HEK293 (cell line): ENCODE data around the gene IMMP2L.
A peak's percentile ranks its signal among the peaks of the same experiment; 100 is the strongest.

Source experiments
- KLF16 ChIP-seq: fragments of 450-650 bp; formaldehyde crosslinking; IDR thresholded peaks from 2 replicates; pipeline ENCODE4 v1.5.1; 2017; ENCODE audit warnings: missing biosample characterization, missing genetic modification characterization
- PBX3 ChIP-seq: sonication (generic); formaldehyde crosslinking; IDR thresholded peaks from 2 replicates; pipeline ENCODE4 v1.8.1; 2022; ENCODE audit warnings: mild to moderate bottlenecking, moderate library complexity, missing genetic modification reagents
- SETDB1 ChIP-seq: IDR thresholded peaks from one replicate; pipeline ENCODE4 v1.6.1; 2017; ENCODE audit warnings: mild to moderate bottlenecking, low read length, moderate library complexity, mixed read lengths; ENCODE audit not compliant: insufficient read length
- SP3 ChIP-seq: fragments of 450-650 bp; formaldehyde crosslinking; IDR thresholded peaks from 2 replicates; pipeline ENCODE4 v1.5.1; 2016; ENCODE audit warnings: missing biosample characterization, missing genetic modification characterization
- SP7 ChIP-seq: fragments of 450-650 bp; formaldehyde crosslinking; IDR thresholded peaks from 2 replicates; pipeline ENCODE4 v1.5.1; 2016; ENCODE audit warnings: missing biosample characterization, missing genetic modification characterization
- TSHZ1 ChIP-seq: fragments of 450-650 bp; formaldehyde crosslinking; IDR thresholded peaks from 2 replicates; pipeline ENCODE4 v1.5.1; 2016; ENCODE audit warnings: missing biosample characterization, missing genetic modification characterization, borderline replicate concordance
- WT1 ChIP-seq: fragments of 450-650 bp; formaldehyde crosslinking; IDR thresholded peaks from 2 replicates; pipeline ENCODE4 v1.5.1; 2016; ENCODE audit warnings: missing biosample characterization, missing genetic modification characterization
- ZBTB10 ChIP-seq: fragments of 450-650 bp; formaldehyde crosslinking; IDR thresholded peaks from 2 replicates; pipeline ENCODE4 v1.5.1; 2016; ENCODE audit warnings: missing biosample characterization, missing genetic modification characterization
- ZBTB48 ChIP-seq: fragments of 450-650 bp; formaldehyde crosslinking; IDR thresholded peaks from 2 replicates; pipeline ENCODE4 v1.5.1; 2016; ENCODE audit warnings: missing biosample characterization, missing genetic modification characterization
- ZNF175 ChIP-seq: fragments of 450-650 bp; formaldehyde crosslinking; IDR thresholded peaks from 2 replicates; pipeline ENCODE4 v1.5.1; 2016; ENCODE audit warnings: missing biosample characterization, missing genetic modification characterization
- ZNF19 ChIP-seq: fragments of 450-650 bp; formaldehyde crosslinking; IDR thresholded peaks from 2 replicates; pipeline ENCODE4; 2016; ENCODE audit warnings: missing biosample characterization, missing genetic modification characterization, low read depth
- ZNF202 ChIP-seq: fragments of 450-650 bp; formaldehyde crosslinking; IDR thresholded peaks from 2 replicates; pipeline ENCODE4 v1.5.1; 2016; ENCODE audit warnings: missing biosample characterization, missing genetic modification characterization, borderline replicate concordance
- ZNF280C ChIP-seq: fragments of 450-650 bp; formaldehyde crosslinking; IDR thresholded peaks from 2 replicates; pipeline ENCODE4 v1.5.1; 2016; ENCODE audit warnings: missing biosample characterization, missing genetic modification characterization
- ZNF280D ChIP-seq: fragments of 450-650 bp; formaldehyde crosslinking; IDR thresholded peaks from 2 replicates; pipeline ENCODE4 v1.5.1; 2016; ENCODE audit warnings: missing biosample characterization, missing genetic modification characterization
- ZNF311 ChIP-seq: fragments of 450-650 bp; formaldehyde crosslinking; IDR thresholded peaks from 2 replicates; pipeline ENCODE4 v1.5.1; 2017; ENCODE audit warnings: missing biosample characterization, missing genetic modification characterization, borderline replicate concordance
- ZNF335 ChIP-seq: fragments of 450-650 bp; formaldehyde crosslinking; conservative IDR thresholded peaks from 2 replicates; pipeline ENCODE4 v1.5.1; 2016; ENCODE audit warnings: missing biosample characterization, missing genetic modification characterization
- ZNF366 ChIP-seq: fragments of 450-650 bp; formaldehyde crosslinking; conservative IDR thresholded peaks from 2 replicates; pipeline ENCODE4 v1.5.1; 2016; ENCODE audit warnings: missing biosample characterization, missing genetic modification characterization
- ZNF423 ChIP-seq: fragments of 450-650 bp; formaldehyde crosslinking; IDR thresholded peaks from 2 replicates; pipeline ENCODE4 v1.5.1; 2016; ENCODE audit warnings: missing biosample characterization, missing genetic modification characterization
- ZNF48 ChIP-seq: fragments of 450-650 bp; formaldehyde crosslinking; IDR thresholded peaks from 2 replicates; pipeline ENCODE4 v1.5.1; 2016; ENCODE audit warnings: missing biosample characterization, missing genetic modification characterization
- ZNF530 ChIP-seq: fragments of 450-650 bp; formaldehyde crosslinking; IDR thresholded peaks from 2 replicates; pipeline ENCODE4 v1.5.1; 2016; ENCODE audit warnings: low read depth, missing biosample characterization, missing genetic modification characterization
- ZNF558 ChIP-seq: fragments of 450-650 bp; formaldehyde crosslinking; IDR thresholded peaks from 2 replicates; pipeline ENCODE4 v1.5.1; 2016; ENCODE audit warnings: missing biosample characterization, missing genetic modification characterization
- ZNF692 ChIP-seq: fragments of 450-650 bp; formaldehyde crosslinking; IDR thresholded peaks from 2 replicates; pipeline ENCODE4 v1.5.1; 2016; ENCODE audit warnings: missing biosample characterization, missing genetic modification characterization
- ZNF747 ChIP-seq: fragments of 450-650 bp; formaldehyde crosslinking; IDR thresholded peaks from 2 replicates; pipeline ENCODE4 v1.5.1; 2016; ENCODE audit warnings: missing biosample characterization, missing genetic modification characterization
- ZNF777 ChIP-seq: fragments of 450-650 bp; formaldehyde crosslinking; IDR thresholded peaks from 2 replicates; pipeline ENCODE4 v1.5.1; 2017; ENCODE audit warnings: missing biosample characterization, missing genetic modification characterization, borderline replicate concordance
- ZNF830 ChIP-seq: fragments of 450-650 bp; IDR thresholded peaks from 2 replicates; pipeline ENCODE4 v1.5.0; 2018; ENCODE audit warnings: missing biosample characterization, missing genetic modification characterization, low read depth, mild to moderate bottlenecking, moderate library complexity

IMMP2L gene

GRCh38 chr7:111561904-111562732 lies at the start of gene IMMP2L (continued):
- no peak for TF ChIP-seq ZNF366
- TF ChIP-seq ZNF423, result no peak
- no peak for TF ChIP-seq ZNF830 (tag by site-specific recombination)
- peak; percentile 43; the same call in 1 of the 2 replicates for TF ChIP-seq KLF16 (tag by site-specific recombination)
- no peak for TF ChIP-seq ZNF747 (tag by site-specific recombination)
- TF ChIP-seq ZNF280D (tag by site-specific recombination), result no peak
- peak; percentile 94 for TF ChIP-seq ZNF335 (tag by site-specific recombination)
- TF ChIP-seq ZNF530 (tag by site-specific recombination), result no peak
- peak; percentile 83 for TF ChIP-seq SP3 (tag by site-specific recombination)
- peak; percentile 14; the same call in 1 of the 2 replicates for TF ChIP-seq ZNF692 (tag by site-specific recombination)
- no peak for TF ChIP-seq PBX3 (CRISPR knock-in tag)
- no peak for TF ChIP-seq ZNF311
- no peak for TF ChIP-seq ZNF19
- no peak for TF ChIP-seq ZNF202 (tag by site-specific recombination)
- TF ChIP-seq SP7 (tag by site-specific recombination), result 0 out of 2 replicates have a peak, but pooled peaks have one; percentile 5
- no peak for TF ChIP-seq ZNF175 (tag by site-specific recombination)
- TF ChIP-seq ZNF777 (tag by site-specific recombination), result no peak
- no peak for TF ChIP-seq SETDB1
- TF ChIP-seq ZNF558 (tag by site-specific recombination), result no peak
- no peak for TF ChIP-seq TSHZ1
- peak; percentile 65; the same call in 1 of the 2 replicates for TF ChIP-seq ZBTB10 (tag by site-specific recombination)
- no peak for TF ChIP-seq ZNF48
- TF ChIP-seq WT1 (tag by site-specific recombination), result no peak
- no peak for TF ChIP-seq ZNF280C (tag by site-specific recombination)
- TF ChIP-seq ZBTB48, result no peak; the same call in 1 of the 2 replicates
